Measurements from ENCODE around the gene PDZD2. TPM values are rescaled to one million over a fixed set of nuclear protein-coding genes. Genes with fewer than 3 reads are reported as not detected.
"Not testable (repeated sequence)": the region's sequence is repeated elsewhere in the genome, so short reads cannot be mapped to it uniquely, and the experiment has no call there.

PDZD2 gene
- total and polyA plus RNA-seq, 4 donors, result 2.8 to 18.0 (median 5.3) TPM

DNA sequence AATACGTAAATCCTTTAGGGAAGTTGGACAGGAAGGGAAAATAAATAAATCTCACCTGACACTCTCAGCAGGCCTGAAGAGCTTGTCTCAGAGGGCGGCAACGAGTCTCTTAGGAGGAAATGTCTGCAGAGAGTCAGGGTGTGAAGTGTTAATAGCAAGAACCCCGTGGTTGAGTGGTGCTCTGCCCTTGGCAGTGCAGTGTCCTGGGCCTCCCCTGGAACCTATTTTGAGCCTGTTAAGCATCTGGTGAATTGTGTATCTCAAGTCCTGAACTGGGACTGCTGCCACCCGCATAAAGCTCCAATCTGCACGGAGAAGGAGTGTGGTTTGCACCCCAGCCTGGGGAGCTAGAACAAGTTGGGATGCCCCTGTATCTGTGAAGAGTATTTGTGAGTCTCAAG lies 323.4 kb downstream of the PDZD2 start:
- DNase-seq (no peak), ATAC-seq (ENCODE audit: low FRiP score) (no peak)
- 27 to 37% methylated on average over 6 of the region's 6 CpGs for WGBS, 2 donors
- intact Hi-C loops (cut with DNase I), result no loop called here
- no peaks in the 10 kb centered on the region for H3K27me3 ChIP-seq (ENCODE audit: control insufficient read depth in 1 of 2, insufficient read depth in 2 of 2, low read length in 1 of 2)
- H3K9me3 ChIP-seq (ENCODE audit: control insufficient read depth, low read length), result no peaks in the 10 kb centered on the region
- H3K4me1 ChIP-seq (ENCODE audit: control insufficient read depth in 1 of 2, insufficient read depth in 2 of 2, low read length in 2 of 2), result peaks cover 0 to 7% of the 10 kb centered on the region in 2 donors
- no peaks in the 10 kb centered on the region for H3K36me3 ChIP-seq (ENCODE audit: control insufficient read depth in 1 of 2, insufficient read depth in 2 of 2, low read length in 1 of 2)
- H3K4me3 ChIP-seq (ENCODE audit: low read length in 2 of 2), result no peak overlapping the region
- no peak overlapping the region for H3K27ac ChIP-seq (ENCODE audit: low read depth in 1 of 2, low read length in 2 of 2)

DNA sequence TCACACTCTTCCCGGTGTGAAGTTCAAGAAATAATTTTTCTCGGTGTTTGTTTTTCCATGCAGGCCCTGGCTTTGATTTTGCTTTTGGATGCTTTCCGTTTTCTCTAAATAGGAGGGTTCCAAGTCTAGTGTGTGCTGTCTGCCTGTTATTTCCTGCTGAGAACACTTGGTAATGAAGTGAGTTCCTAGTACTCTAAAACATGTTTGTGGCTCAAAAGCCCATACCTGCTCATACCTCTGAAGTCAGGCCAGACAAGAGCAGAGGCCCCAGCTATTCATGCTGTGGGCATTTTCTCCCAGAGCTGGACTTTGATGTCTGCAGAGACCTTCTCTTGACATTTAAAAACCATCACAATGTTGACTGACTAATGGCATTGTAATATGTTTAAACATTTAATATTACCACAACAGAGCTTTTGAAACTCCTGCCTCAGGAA lies 324.0 kb downstream of the PDZD2 start:
- ATAC-seq (ENCODE audit: low FRiP score) (peak; percentile 7), DNase-seq (no peak)
- H3K4me1 ChIP-seq (ENCODE audit: control insufficient read depth in 1 of 2, insufficient read depth in 2 of 2, low read length in 2 of 2), result peaks cover 0 to 7% of the 10 kb centered on the region in 2 donors
- WGBS, 2 donors, result 2 to 7% methylated on average over 3 of the region's 3 CpGs
- no peaks in the 10 kb centered on the region for H3K9me3 ChIP-seq (ENCODE audit: control insufficient read depth, low read length)
- no peak overlapping the region for H3K27ac ChIP-seq (ENCODE audit: low read depth in 1 of 2, low read length in 2 of 2)
- intact Hi-C loops (cut with DNase I), result no loop called here
- no peaks in the 10 kb centered on the region for H3K36me3 ChIP-seq (ENCODE audit: control insufficient read depth in 1 of 2, insufficient read depth in 2 of 2, low read length in 1 of 2)
- no peaks in the 10 kb centered on the region for H3K27me3 ChIP-seq (ENCODE audit: control insufficient read depth in 1 of 2, insufficient read depth in 2 of 2, low read length in 1 of 2)
- H3K4me3 ChIP-seq (ENCODE audit: low read length in 2 of 2), result no peak overlapping the region

DNA sequence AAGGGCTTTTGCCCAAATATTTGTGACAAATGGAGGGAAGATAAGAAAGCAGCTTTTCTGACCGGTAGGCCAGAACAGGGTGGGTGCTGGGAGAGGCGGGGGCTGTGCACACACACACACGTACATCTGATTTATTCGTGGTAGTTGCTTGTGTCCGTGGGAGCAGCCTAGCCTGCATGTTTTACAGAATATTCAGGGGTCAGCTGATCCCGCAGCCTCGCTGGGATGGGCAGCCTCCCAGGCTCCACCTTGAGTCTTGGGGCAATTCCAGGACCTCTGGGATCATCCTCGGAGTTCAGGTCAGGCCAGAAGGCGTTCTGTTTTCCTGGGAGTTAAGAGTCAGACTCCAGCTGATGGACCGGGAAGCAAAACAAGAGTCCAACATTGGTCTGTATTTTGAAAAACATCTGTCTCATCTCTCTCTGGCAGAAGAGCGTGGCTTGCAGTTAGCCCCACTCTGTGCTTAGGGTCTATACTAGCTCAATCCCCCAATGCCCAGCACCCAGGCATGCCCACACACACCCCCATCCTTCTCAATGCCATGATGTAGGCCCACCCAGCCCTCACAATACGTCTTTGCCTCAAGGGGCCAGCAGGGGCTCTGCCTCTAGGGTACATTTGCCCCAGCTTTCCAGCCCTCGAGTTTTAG lies 324.6 kb downstream of the PDZD2 start:
- DNase-seq, result no peak
- ATAC-seq (ENCODE audit: low FRiP score), result no peak
- 61 to 66% methylated on average over 13 of the region's 13 CpGs for WGBS, 2 donors
- intact Hi-C loops (cut with DNase I), result no loop called here
- Histone ChIP-seq H3K27me3 (ENCODE audit: control insufficient read depth in 1 of 2, insufficient read depth in 2 of 2, low read length in 1 of 2) (no peaks in the 10 kb centered on the region), H3K4me3 (ENCODE audit: low read length in 2 of 2) (no peak overlapping the region), H3K36me3 (ENCODE audit: control insufficient read depth in 1 of 2, insufficient read depth in 2 of 2, low read length in 1 of 2) (no peaks in the 10 kb centered on the region), H3K27ac (ENCODE audit: low read depth in 1 of 2, low read length in 2 of 2) (no peak overlapping the region), H3K4me1 (ENCODE audit: control insufficient read depth in 1 of 2, insufficient read depth in 2 of 2, low read length in 2 of 2) (peaks cover 0 to 7% of the 10 kb centered on the region in 2 donors), H3K9me3 (ENCODE audit: control insufficient read depth, low read length) (no peaks in the 10 kb centered on the region)

DNA sequence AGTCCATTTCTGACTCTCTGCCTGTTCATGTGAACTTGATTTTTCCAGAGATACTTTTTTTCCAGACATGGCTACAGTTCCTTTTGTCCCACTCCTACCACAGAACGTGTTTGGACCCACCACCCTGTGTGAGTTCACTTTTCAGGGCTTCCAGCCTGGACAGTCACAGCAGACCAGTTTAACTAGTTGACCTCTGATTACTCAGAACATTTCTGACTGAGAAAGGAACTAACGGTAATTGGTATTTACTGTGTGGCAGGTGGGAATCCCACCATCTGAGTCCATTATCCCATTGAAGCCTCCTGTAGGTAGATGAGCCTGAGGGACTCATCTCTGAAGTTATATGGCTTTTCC lies 325.1 kb downstream of the PDZD2 start:
- ATAC-seq (ENCODE audit: low FRiP score), result no peak
- H3K36me3 ChIP-seq (ENCODE audit: control insufficient read depth in 1 of 2, insufficient read depth in 2 of 2, low read length in 1 of 2), result no peaks in the 10 kb centered on the region
- H3K27ac ChIP-seq (ENCODE audit: low read depth in 1 of 2, low read length in 2 of 2), result no peak overlapping the region
- no peak for DNase-seq
- peaks cover 0 to 7% of the 10 kb centered on the region in 2 donors for H3K4me1 ChIP-seq (ENCODE audit: control insufficient read depth in 1 of 2, insufficient read depth in 2 of 2, low read length in 2 of 2)
- intact Hi-C loops (cut with DNase I), result no loop called here
- no peak overlapping the region for H3K4me3 ChIP-seq (ENCODE audit: low read length in 2 of 2)
- H3K9me3 ChIP-seq (ENCODE audit: control insufficient read depth, low read length), result no peaks in the 10 kb centered on the region
- H3K27me3 ChIP-seq (ENCODE audit: control insufficient read depth in 1 of 2, insufficient read depth in 2 of 2, low read length in 1 of 2), result no peaks in the 10 kb centered on the region
- 87 to 90% methylated on average over 2 of the region's 2 CpGs for WGBS, 2 donors

DNA sequence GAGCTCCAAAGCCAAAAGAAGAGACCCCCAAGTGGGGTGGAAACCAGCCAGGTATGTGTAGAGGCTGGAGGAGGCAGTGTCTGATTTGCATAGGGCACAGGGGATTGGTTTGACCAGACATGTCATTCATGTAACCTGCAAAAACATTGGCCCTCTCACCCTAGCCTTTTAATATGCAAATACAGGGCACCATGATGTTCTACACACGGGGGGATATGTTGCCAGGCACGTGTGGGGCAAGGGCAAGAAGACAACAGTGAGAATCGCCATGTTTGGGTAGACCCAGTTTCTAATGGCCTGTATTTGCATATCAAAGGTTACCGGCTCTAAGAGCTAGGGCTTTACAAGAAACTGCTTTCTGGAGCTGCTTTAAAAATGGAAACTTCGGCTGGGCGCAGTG lies 326.3 kb downstream of the PDZD2 start:
- no peaks in the 10 kb centered on the region for H3K9me3 ChIP-seq (ENCODE audit: control insufficient read depth, low read length)
- H3K27me3 ChIP-seq (ENCODE audit: control insufficient read depth in 1 of 2, insufficient read depth in 2 of 2, low read length in 1 of 2), result no peaks in the 10 kb centered on the region
- DNase-seq (no peak), ATAC-seq (ENCODE audit: low FRiP score) (no peak)
- H3K4me3 ChIP-seq (ENCODE audit: low read length in 2 of 2), result no peak overlapping the region
- WGBS, 2 donors, result 78 to 80% methylated on average over 6 of the region's 6 CpGs
- no peak overlapping the region for H3K27ac ChIP-seq (ENCODE audit: low read depth in 1 of 2, low read length in 2 of 2)
- H3K36me3 ChIP-seq (ENCODE audit: control insufficient read depth in 1 of 2, insufficient read depth in 2 of 2, low read length in 1 of 2), result no peaks in the 10 kb centered on the region
- H3K4me1 ChIP-seq (ENCODE audit: control insufficient read depth in 1 of 2, insufficient read depth in 2 of 2, low read length in 2 of 2), result peaks cover 0 to 7% of the 10 kb centered on the region in 2 donors
- intact Hi-C loops (cut with DNase I), result no loop called here

DNA sequence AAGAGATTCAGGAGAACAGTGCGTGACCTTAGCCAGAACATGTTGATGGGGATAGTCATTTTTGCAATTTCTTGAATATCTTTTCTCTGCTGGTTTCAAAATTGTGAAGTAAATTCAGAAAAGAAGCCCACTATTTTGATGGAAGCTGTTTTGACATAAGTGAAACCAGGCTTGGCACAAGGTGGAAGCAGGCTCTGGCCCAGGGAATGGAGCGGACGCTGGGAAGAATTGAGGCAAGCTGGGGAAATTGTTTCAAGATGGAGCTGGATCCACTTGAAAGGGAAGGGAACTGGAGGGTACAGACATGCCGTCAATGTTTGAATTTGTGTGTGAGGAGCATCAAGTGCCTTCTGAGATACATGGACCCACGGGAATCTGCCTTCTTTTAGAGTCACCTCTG lies 328.0 kb downstream of the PDZD2 start:
- no peak for DNase-seq
- intact Hi-C loops (cut with DNase I), result no loop called here

DNA sequence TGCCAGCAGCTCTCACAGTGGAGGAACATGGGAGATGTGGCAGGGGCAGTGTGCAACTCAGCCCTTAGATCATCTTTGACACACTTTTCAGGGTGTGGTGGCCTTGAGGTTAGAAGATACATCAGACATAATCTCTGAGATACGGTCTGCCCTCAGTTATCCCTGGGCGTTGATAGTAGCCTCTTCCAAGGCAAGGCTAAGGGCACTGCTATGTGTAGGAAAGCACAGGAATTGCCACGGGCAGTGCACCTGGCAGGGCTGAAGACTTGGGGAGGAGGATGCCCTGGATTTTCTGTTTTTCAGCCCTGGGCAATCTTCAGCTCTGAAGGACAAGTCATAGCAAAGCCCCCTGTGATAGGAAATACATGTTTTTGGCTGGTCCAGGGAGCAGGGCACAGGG lies 328.5 kb downstream of the PDZD2 start:
- H3K27me3 ChIP-seq (ENCODE audit: control insufficient read depth in 1 of 2, insufficient read depth in 2 of 2, low read length in 1 of 2), result no peaks in the 10 kb centered on the region
- no peak for DNase-seq
- intact Hi-C loops (cut with DNase I), result no loop called here
- H3K4me3 ChIP-seq (ENCODE audit: low read length in 2 of 2), result no peak overlapping the region
- H3K27ac ChIP-seq (ENCODE audit: low read depth in 1 of 2, low read length in 2 of 2), result no peak overlapping the region
- no peak for ATAC-seq (ENCODE audit: low FRiP score)
- no peaks in the 10 kb centered on the region for H3K36me3 ChIP-seq (ENCODE audit: control insufficient read depth in 1 of 2, insufficient read depth in 2 of 2, low read length in 1 of 2)
- peaks cover 0 to 7% of the 10 kb centered on the region in 2 donors for H3K4me1 ChIP-seq (ENCODE audit: control insufficient read depth in 1 of 2, insufficient read depth in 2 of 2, low read length in 2 of 2)
- H3K9me3 ChIP-seq (ENCODE audit: control insufficient read depth, low read length), result no peaks in the 10 kb centered on the region
- 91 to 96% methylated on average over 3 of the region's 3 CpGs for WGBS, 2 donors

More for the DNA sequence above, 328.0 kb downstream of the PDZD2 start:
- Histone ChIP-seq H3K9me3 (ENCODE audit: control insufficient read depth, low read length) (no peaks in the 10 kb centered on the region), H3K36me3 (ENCODE audit: control insufficient read depth in 1 of 2, insufficient read depth in 2 of 2, low read length in 1 of 2) (no peaks in the 10 kb centered on the region), H3K4me1 (ENCODE audit: control insufficient read depth in 1 of 2, insufficient read depth in 2 of 2, low read length in 2 of 2) (peaks cover 0 to 7% of the 10 kb centered on the region in 2 donors), H3K27me3 (ENCODE audit: control insufficient read depth in 1 of 2, insufficient read depth in 2 of 2, low read length in 1 of 2) (no peaks in the 10 kb centered on the region), H3K4me3 (ENCODE audit: low read length in 2 of 2) (no peak overlapping the region), H3K27ac (ENCODE audit: low read depth in 1 of 2, low read length in 2 of 2) (no peak overlapping the region)
- no peak for ATAC-seq (ENCODE audit: low FRiP score)
- WGBS, 2 donors, result 91 to 93% methylated on average over 5 of the region's 5 CpGs

DNA sequence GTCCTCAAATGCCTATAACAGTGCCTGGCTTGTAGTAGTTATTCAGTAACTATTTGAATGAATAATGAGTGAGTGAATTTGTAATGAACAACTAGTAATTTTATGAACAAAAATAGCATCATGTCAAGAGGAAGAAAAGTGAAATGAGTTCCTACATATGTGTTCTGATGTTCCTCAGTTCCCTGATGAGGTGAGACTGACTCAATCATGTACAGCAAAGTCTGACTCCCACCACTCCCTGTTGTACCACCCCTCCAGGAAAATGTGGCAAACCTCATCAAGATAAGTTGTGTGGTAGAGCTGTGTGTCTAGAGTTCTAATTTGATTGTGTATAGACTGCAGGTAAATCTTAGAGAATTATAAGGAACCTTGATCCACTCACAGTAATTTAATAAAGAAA lies 333.6 kb downstream of the PDZD2 start:
- H3K4me1 ChIP-seq (ENCODE audit: control insufficient read depth in 1 of 2, insufficient read depth in 2 of 2, low read length in 2 of 2), result no peaks in the 10 kb centered on the region
- no peak overlapping the region for H3K4me3 ChIP-seq (ENCODE audit: low read length in 2 of 2)
- no peaks in the 10 kb centered on the region for H3K27me3 ChIP-seq (ENCODE audit: control insufficient read depth in 1 of 2, insufficient read depth in 2 of 2, low read length in 1 of 2)
- no peak overlapping the region for H3K27ac ChIP-seq (ENCODE audit: low read depth in 1 of 2, low read length in 2 of 2)
- DNase-seq (no peak), ATAC-seq (ENCODE audit: low FRiP score) (no peak)
- intact Hi-C loops (cut with DNase I), result no loop called here
- H3K9me3 ChIP-seq (ENCODE audit: control insufficient read depth, low read length), result no peaks in the 10 kb centered on the region
- no peaks in the 10 kb centered on the region for H3K36me3 ChIP-seq (ENCODE audit: control insufficient read depth in 1 of 2, insufficient read depth in 2 of 2, low read length in 1 of 2)

DNA sequence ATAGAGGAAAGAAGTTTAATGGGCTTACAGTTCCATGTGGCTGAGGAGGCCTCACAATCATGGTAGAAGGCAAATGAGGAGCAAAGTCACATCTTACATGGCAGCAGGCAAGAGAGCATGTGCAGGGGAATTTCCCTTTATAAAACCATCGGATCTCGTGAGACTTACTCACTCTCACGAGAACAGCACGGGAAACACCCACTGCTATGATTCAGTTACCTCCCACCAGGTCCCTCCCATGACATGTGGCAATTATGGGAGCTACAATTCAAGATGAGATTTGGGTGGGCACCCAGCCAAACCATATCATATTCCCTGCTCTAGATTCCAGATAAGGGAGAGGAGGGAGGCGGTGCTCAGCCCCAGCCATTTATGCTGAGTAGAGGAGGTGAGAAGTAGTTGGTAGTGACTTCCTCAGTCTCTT lies 336.3 kb downstream of the PDZD2 start:
- WGBS, 2 donors, result 94 to 97% methylated on average over 5 of the region's 5 CpGs
- H3K4me1 ChIP-seq (ENCODE audit: control insufficient read depth in 1 of 2, insufficient read depth in 2 of 2, low read length in 2 of 2); H3K27ac ChIP-seq (ENCODE audit: low read depth in 1 of 2, low read length in 2 of 2); H3K36me3 ChIP-seq (ENCODE audit: control insufficient read depth in 1 of 2, insufficient read depth in 2 of 2, low read length in 1 of 2); intact Hi-C loops (cut with DNase I); ATAC-seq (ENCODE audit: low FRiP score); DNase-seq; H3K9me3 ChIP-seq (ENCODE audit: control insufficient read depth, low read length); H3K4me3 ChIP-seq (ENCODE audit: low read length in 2 of 2); H3K27me3 ChIP-seq (ENCODE audit: control insufficient read depth in 1 of 2, insufficient read depth in 2 of 2, low read length in 1 of 2): not testable (repeated sequence)

Measured in aorta (tissue), 5 donors.